Spleen (tissue), 7 donors: ENCODE measurements around the gene PKP4.

ENCODE experiments used
- CTCF ChIP-seq, 11 experiments: fragments of 200-600 bp in 7 of 11; fragments of 450-650 bp in 4 of 11; sonication (generic) in 4 of 11; IDR thresholded peaks in 8 of 11; conservative IDR thresholded peaks in 3 of 11; 1 replicate in 7 of 11; 2 replicates in 4 of 11; pipeline versions ENCODE4 v1.4.0 to v1.8.0; 2016 to 2021; ENCODE audit warnings: antibody characterized with exemption in 11 of 11, inconsistent platforms in 4 of 11, mild to moderate bottlenecking in 1 of 11
- POLR2AphosphoS5 ChIP-seq, 3 donors: sonication (generic); formaldehyde crosslinking; IDR thresholded peaks; one replicate each; pipeline ENCODE4 v1.5.1; 2017; ENCODE audit warnings: antibody characterized with exemption in 3 of 3
- donor health status: DM: no; HTN: no; CAD: no; lungs with moderate emphysema.
- donor health status: DM: no; HTN: no; CAD: no.
- donor health status: DM: no; HTN: no; CAD: no.

- TF ChIP-seq POLR2AphosphoS5 (IDR thresholded peaks at IDR 0.05) (no peak), CTCF (IDR thresholded peaks at IDR 0.05 in 8 of 11, conservative IDR thresholded peaks at IDR 0.05 in 3 of 11) (no peak)
Measured at GRCh38 chr2:158722266-158723105, 265.7 kb downstream of the PKP4 start.
